ENCODE measurements around the gene RSPO4.

GRCh38 chr20:971346-971745 lies 30.8 kb downstream of the RSPO4 start:
- TF ChIP-seq CTCF (conservative IDR thresholded peaks at IDR 0.05; ENCODE audit: low read length) = no peak
- no peak for TF ChIP-seq EZH2phosphoT487 (IDR thresholded peaks at IDR 0.05; ENCODE audit: borderline replicate concordance, low read depth, low read length)

Measured in OCI-LY7 (cell line).